ENCODE measurements around the gene DOK4. TPM values are rescaled to one million over a fixed set of nuclear protein-coding genes. Genes with fewer than 3 reads are reported as not detected.

DOK4 gene
- total and polyA plus RNA-seq, 2 donors (not counting 3 experiments of a cell fraction or from before 2014, with no cell fraction given), result 22.3 to 23.4 TPM

DNA sequence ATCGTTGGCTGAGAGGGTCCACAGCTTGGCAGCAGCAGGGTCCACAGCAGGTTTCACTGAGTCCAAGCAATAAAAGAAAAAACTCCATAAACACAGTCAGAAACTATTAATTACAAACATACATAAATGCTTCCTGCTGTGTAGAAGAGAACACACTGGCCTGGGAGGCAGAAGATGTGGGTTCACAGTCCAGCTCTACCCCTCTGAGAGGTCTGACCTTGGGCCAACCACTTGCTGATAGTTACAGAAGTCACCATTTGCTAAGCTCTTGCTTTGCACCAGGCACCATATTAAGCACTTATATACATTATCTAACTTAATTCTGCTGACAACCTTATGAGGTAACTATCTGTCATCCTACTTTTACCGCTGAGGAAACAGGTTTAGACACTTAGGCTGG lies 53.8 kb downstream of the DOK4 start:
- Histone ChIP-seq H2AFZ (ENCODE audit: low read depth, low read length) (no peak overlapping the region), H3K9me1 (replicated peaks; ENCODE audit: control insufficient read depth, extremely low read depth, insufficient read depth, low read length) (no peaks in the 10 kb centered on the region), H3K27ac (ENCODE audit: insufficient read depth, low read depth, low read length) (no peak overlapping the region), H3K79me2 (ENCODE audit: control insufficient read depth, insufficient read depth, low read length) (no peaks in the 10 kb centered on the region), H3K36me3 (ENCODE audit: control insufficient read depth in 2 of 2, extremely low read depth in 1 of 2, insufficient read depth in 2 of 2, low read length in 2 of 2) (peaks cover 22 to 44% of the 10 kb centered on the region in 2 experiments), H3K9ac (replicated peaks; ENCODE audit: extremely low read depth, insufficient read depth, low read length) (no peak overlapping the region), H3K9me3 (replicated peaks; ENCODE audit: control insufficient read depth, insufficient read depth, low read length) (no peaks in the 10 kb centered on the region), H3K27me3 (ENCODE audit: control insufficient read depth in 2 of 2, insufficient read depth in 2 of 2, low read length in 2 of 2) (no peaks in the 10 kb centered on the region), H3K4me1 (ENCODE audit: control insufficient read depth, extremely low read depth, insufficient read depth, low read length) (no peaks in the 10 kb centered on the region), H3K4me3 (replicated peaks in 1 of 3; ENCODE audit: insufficient read depth in 1 of 3, low read depth in 1 of 3, low read length in 3 of 3) (no peak overlapping the region), H3K4me2 (ENCODE audit: insufficient read depth, low read length) (no peak overlapping the region), H4K20me1 (replicated peaks; ENCODE audit: control insufficient read depth, extremely low read depth, insufficient read depth, low read length) (no peaks in the 10 kb centered on the region)
- intact Hi-C loops (cut with micrococcal nuclease) (no loop called here), dilution Hi-C loops (cut with MboI; ENCODE audit: extremely low pct_ligation_motif_present, low sequenced_read_pairs) (no loop called here)
- no peak for TF ChIP-seq EZH2 (IDR thresholded peaks at IDR 0.05; ENCODE audit: borderline replicate concordance, low read depth, low read length, severe bottlenecking)
- TF ChIP-seq POLR2AphosphoS5 (IDR thresholded peaks at IDR 0.05; ENCODE audit: insufficient read depth, low read depth, low read length), result no peak
- TF ChIP-seq, protein P1, sequence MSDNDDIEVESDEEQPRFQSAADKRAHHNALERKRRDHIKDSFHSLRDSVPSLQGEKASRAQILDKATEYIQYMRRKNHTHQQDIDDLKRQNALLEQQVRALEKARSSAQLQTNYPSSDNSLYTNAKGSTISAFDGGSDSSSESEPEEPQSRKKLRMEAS (IDR thresholded peaks at IDR 0.05; ENCODE audit: insufficient read depth, insufficient read length), result no peak
- no peak for TF ChIP-seq FOS (IDR thresholded peaks at IDR 0.05; ENCODE audit: borderline replicate concordance, insufficient read depth, low read length)
- TF ChIP-seq, protein P2, sequence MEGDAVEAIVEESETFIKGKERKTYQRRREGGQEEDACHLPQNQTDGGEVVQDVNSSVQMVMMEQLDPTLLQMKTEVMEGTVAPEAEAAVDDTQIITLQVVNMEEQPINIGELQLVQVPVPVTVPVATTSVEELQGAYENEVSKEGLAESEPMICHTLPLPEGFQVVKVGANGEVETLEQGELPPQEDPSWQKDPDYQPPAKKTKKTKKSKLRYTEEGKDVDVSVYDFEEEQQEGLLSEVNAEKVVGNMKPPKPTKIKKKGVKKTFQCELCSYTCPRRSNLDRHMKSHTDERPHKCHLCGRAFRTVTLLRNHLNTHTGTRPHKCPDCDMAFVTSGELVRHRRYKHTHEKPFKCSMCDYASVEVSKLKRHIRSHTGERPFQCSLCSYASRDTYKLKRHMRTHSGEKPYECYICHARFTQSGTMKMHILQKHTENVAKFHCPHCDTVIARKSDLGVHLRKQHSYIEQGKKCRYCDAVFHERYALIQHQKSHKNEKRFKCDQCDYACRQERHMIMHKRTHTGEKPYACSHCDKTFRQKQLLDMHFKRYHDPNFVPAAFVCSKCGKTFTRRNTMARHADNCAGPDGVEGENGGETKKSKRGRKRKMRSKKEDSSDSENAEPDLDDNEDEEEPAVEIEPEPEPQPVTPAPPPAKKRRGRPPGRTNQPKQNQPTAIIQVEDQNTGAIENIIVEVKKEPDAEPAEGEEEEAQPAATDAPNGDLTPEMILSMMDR (IDR thresholded peaks at IDR 0.05; ENCODE audit: extremely low read depth in 1 of 2, insufficient read depth in 1 of 2, low read depth in 1 of 2, low read length in 2 of 2), result no peak
- no peak for TF ChIP-seq GATA2 (IDR thresholded peaks at IDR 0.05; ENCODE audit: insufficient read depth, insufficient read length, low read depth, low read length)
- no peak for TF ChIP-seq POLR2A (IDR thresholded peaks at IDR 0.05; ENCODE audit: low read depth, low read length)
- TF ChIP-seq JUN (IDR thresholded peaks at IDR 0.05; ENCODE audit: borderline replicate concordance, insufficient read depth, insufficient read length, low read depth), result no peak
- no peak for TF ChIP-seq MYC (IDR thresholded peaks at IDR 0.05; ENCODE audit: low read depth, low read length)
- CTCF ChIA-PET, result interaction anchor here (1.6 to 2.5 kb wide), 2 partner anchors 15 to 87 kb away, joined by 5 to 7 read pairs; no protein-coding TSS in a partner anchor
- no peak for FAIRE-seq
- no TSS peak for BruUV-seq (replicated peaks)
- POLR2A ChIA-PET, result no interaction called here
- no peak for DNase-seq (ENCODE audit: low read depth, low spot score)

All from endothelial cell of umbilical vein (primary cell).